ENCODE data around the gene POU6F2.
"Not testable (repeated sequence)": the region's sequence is repeated elsewhere in the genome, so short reads cannot be mapped to it uniquely, and the experiment has no call there.

The POU6F2 gene

DNA sequence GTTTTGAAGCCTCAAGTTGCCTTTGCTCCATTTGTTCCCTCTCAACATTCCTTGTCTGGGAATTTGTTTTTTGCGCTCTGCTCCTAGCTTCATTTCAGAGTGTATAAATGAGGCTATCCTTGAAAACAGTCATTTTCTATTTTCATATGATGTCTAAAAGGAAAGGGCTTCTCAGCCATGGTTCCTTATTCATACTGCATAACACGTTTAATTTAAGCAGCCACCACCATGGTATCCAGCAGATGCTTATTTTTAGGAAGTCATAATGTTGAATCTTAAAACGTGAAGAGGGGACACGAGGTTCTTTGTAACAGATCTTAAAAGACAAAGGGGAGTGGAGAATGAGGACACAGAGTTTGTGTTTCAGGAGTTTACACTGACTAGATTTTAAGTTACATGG, 14.5 kb downstream of the POU6F2 start:
- DNase-seq (ENCODE audit: low read depth) = no peak

DNA sequence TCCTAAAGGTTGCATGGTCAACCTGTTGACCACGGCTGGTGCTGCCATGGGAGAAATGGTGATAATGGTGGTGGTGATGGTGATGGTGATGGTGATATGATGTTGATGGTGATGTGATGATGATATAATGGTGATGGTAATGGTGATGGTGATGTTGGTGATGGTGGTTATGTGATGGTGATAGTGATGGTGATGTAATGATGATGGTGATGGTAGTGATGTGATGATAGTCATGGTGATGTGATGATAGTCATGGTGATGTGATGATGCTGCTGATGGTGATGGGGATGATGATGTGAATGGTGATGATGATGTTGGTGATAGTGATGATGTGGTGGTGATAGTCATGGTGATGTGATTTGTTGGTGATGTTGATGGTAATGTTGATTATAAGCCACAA, 23.9 kb downstream of the POU6F2 start:
- DNase-seq (ENCODE audit: low read depth) = no peak

DNA sequence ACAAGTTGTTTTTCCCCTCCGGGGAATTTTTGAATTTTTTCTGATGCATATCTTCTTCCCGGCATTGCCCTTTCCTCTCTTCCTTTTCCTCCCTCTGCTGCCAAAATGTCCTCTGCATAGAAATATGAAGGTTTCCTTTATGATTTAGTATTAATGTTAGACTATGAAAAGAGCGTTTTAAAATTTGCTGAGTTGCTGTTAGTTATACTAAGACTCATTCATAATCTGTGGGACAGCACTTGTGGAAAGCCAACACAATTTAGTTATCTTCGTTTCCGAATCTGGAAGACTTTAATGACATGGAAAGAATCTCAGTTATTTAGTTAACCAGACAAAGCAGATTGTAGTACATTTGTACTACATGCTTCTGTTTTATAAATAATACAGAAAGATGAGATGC, 25.0 kb downstream of the POU6F2 start:
- no peak for DNase-seq (ENCODE audit: low read depth)

DNA sequence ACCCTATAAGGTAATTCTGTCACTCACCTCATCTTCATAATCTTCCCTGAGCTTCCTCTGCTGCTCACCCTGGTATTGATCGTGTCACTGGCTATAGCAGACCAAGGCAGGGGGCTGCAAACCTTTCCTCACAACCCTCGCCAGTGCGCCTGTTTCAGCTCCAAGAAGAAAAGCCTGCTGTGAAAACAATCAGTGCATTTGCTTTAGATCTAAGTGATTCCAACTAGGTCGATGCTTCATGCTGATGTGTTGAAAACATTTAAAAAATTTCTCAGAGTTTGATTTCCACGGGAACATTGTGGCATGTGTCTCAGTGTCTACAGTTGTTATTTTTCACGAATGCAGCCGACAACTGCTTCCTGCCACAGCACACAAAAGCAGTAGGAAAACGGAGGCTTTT, 27.3 kb downstream of the POU6F2 start:
- no peak for DNase-seq (ENCODE audit: low read depth)

DNA sequence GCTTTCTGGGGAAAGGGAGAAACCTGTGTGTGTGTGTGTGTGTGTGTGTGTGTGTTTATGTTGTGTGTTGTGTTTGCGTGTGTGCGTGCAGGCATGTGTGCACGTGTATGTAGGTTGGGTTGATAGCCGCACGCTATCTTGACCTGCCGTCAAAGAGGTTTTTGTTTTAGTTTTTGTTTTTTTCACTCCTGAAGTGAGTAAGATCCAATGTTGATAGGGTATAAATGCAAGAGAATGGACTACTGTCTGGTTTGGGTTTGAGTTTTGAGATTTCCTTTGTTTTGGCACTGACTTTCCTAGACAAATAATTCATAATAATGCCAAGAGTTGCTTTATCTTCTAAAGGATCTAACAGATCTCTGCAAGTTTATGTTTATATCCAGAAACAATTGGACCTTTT, 27.8 kb downstream of the POU6F2 start:
- DNase-seq (ENCODE audit: low read depth) = no peak

DNA sequence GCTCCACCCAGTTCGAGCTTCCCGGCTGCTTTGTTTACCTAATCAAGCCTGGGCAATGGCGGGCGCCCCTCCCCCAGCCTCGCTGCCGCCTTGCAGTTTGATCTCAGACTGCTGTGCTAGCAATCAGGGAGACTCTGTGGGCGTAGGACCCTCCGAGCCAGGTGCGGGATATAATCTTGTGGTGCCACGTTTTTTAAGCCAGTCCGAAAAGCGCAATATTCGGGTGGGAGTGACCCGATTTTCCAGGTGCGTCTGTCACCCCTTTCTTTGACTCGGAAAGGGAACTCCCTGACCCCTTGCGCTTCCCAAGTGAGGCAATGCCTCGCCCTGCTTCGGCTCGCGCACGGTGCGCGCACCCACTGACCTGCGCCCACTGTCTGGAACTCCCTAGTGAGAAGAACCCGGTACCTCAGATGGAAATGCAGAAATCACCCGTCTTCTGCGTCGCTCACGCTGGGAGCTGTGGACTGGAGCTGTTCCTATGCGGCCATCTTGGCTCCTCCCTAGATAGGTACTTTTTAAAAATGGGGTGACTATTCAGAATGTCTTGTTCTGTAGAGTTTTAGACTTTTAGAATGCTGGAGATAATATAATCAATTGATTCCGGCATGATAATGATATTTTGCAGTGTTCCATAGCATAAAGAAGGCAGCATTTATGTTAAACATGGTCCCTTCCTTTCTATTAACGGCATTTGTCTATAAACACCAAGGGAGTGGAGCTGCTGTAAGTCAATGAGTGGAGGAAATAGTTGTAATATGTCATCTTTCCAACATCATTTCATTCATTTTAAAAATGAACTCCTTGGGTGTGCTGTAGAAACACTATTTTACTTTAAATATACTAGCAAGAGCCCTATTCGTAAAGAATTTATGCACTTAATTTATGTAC, 35.6 kb downstream of the POU6F2 start:
- DNase-seq (ENCODE audit: low read depth) = not testable (repeated sequence)

DNA sequence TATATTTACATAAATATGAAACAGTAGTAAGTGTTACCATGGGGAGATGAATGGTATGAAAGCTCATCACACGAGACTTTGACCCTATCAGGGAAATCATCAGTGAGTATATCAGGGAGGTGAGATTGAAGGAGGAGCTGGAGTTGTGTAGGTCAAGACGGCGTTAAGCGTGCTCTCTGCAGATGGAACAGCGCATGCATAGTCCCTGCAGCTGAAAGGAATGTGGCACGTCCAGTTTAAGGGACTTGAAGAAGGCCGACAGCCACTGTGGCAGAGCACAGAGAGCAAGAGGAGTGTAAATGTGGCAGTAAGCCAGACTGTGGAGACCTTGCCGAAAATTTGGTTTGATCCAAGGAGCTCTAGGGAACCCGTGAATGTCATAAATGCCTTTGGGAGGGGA, 38.9 kb downstream of the POU6F2 start:
- DNase-seq (ENCODE audit: low read depth) = no peak

DNA sequence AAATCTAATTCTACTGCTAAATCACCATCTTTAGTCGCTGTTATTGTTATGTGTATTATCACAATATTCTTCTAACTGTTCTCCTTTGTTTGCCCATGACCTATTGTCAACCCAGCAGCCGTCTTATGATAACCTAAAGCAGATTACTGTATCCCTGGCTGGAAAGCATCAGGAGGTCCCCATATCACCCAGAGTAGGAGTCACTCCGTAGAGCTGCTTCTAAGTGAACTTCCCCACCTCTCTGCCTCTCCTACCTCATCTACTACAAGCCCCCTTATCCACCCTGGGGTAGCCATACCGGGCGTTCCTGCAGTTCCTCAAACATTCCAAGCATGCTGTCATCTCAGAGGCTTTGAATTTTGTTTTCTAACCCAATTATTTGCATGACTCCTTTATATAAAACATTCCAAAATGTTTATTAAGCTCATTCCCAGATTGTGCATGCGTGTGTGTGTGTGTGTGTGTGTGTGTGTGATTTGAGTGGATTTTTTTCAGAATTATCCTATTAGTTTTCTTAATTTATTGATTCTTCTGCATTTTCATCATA, 39.7 kb downstream of the POU6F2 start:
- no peak for DNase-seq (ENCODE audit: low read depth)

DNA sequence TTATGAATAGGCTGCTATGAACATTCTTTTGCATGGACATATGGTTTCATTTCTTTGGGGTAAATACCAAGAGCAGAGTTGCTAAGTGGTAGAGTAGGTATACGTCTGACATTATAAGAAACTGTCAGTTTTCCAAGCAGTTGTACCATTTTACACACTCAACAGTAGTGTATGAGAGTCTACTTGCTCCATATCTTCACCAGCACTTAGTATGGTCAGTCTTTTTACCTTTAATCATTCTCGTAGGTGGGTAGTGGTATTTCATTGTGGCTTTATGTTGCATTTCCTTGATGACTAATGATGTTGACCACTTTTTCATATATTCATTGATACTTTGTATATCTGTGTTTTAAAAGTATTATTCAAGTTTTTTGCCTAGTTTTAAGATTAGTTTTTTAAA, 45.1 kb downstream of the POU6F2 start:
- DNase-seq (ENCODE audit: low read depth) = no peak

DNA sequence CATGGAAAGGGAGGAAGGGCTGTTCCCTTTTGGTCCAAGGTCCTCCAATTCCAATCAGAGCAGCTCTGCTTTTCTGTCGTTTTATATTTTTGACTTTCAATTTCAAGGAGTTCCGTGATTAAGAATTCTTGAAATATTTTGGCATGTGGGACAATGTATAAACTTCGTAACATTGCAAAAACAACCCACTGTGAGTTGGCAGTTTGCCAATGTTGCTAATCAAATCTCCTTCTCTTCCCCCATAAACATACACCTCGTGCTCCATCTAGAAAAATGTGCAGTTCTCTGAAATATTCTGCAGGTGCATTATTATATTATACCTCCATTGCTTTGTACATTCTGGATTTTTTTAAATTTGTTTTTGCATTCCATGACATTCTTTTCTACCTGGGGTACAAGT, 49.8 kb downstream of the POU6F2 start:
- no peak for DNase-seq (ENCODE audit: low read depth)

DNA sequence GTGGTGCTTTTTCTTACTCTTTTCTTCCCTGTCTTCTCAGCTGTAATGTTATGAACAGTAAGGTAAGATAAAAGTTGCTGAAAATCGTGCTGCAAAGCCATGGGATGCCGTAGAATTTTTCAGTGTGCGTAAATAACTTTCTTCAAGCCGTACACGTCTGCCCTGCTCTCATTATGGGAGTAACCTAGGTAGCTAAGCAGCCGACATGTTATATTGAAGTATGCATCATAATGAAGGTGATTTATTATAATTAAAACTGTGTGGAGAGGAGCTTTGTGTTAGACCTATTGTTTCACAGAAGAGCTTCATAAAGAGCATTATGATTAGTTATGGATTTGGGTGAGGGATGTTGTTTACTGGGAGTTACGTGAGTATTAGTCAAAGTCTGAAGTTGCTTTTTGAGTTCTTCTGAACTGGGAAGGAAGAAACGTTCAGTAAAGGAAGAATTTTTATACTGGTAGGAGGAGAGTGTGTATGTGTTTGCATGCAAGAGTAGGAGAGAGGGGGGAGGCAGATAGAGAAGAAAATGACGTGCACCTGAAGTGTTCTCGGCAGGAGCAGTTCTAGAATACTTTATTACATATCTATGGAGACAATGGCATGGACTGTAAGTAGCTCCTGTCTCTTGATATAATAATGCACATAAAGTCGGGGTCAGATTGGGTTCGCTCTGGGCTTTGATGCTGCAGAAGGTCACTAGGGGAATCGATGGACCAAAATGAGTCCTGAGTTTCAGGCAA, 56.3 kb downstream of the POU6F2 start:
- no peak for DNase-seq (ENCODE audit: low read depth)

DNA sequence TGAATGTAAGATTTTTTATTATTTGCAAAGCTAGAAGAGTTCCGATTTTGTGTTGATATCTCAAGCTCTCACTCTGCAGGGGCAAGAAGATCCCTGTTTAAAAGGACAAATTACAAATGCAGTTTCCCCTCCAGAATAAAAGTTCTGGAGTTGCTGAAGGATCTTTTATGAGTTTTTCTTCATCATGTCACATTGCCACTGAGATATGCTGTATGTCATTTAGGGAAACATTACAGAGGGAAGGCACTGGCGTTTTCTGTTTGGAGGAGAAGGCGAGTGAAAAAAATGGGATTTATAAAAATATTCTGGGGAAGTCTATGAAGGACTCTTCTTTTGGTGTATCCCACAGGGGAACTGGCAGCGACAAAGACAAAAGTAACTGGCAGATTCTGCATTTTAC, 57.4 kb downstream of the POU6F2 start:
- DNase-seq (ENCODE audit: low read depth) = no peak

DNA sequence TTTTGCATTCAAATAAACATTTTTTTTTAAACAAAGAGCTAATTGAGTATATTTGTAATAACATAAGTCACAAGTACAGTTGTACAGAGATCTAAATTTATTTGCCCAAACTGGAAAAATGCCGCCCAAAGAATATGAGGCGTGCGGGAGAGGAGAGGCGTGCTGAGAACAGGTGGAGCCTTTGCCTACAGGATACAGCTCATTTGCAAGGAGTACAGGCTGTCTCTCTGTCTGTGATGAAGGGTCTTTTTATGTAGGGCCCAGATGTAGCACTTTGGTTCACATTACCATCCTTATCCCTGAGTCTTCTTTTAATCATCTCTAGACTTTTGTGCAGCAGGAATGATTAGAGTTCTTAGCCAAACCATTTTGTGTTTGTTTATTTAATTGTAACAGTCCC, 58.2 kb downstream of the POU6F2 start:
- no peak for DNase-seq (ENCODE audit: low read depth)

DNA sequence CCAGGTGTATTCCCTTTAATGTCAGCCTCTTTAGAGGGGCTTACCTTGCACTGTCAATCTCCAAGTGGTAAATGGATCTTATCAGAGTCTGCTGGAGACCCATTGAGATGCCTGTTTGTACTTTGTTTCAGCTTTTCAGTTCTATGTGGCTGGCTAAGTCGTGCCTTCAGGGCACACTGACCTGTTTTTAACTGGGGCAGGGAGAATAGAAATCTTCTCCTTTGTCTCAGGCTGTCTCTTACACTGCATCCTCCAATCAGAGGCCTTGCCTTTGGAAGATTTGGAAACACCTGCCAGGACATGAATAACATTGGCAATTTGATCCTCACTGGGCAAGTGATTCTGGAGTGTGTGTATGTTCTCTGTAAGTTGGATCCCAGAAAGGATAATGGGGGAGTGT, 65.0 kb downstream of the POU6F2 start:
- DNase-seq (ENCODE audit: low read depth) = no peak

DNA sequence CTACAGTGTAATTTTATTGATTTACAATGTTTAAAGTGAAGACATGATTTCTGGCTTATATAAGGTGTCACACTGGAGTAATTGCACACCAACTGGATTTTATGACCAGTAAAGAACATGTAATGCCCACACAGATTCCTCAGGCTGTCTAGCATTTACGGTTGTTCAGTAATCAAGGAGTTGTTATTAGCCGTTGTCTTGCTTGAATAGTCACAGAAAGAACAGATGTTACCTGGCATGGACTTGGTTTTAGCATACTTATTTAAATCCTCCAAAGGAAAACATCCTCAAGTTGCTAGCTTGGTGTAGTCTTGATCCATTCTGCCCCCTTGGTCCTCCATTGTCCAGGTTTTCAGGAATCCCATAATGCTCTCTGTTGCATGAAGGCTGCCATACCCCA, 65.8 kb downstream of the POU6F2 start:
- DNase-seq (ENCODE audit: low read depth) = no peak

DNA sequence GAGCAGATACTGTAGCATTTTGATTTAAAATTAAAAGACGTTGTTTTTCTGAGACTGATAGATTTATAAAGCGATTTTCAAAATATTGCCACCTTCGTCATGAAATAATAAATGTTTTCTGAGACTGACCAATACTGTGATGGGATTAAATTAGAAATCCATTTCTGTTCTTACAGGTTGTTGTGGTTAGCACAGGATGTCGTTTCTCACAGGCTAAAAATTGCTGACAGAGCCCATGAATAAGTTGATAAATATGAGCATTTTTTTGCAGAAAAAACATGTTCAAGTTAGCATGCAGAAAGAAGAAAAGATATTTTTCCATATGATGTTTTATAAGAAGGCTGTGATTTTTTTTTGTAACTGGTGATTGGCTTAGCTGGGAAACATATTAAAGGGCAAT, 66.8 kb downstream of the POU6F2 start:
- DNase-seq (ENCODE audit: low read depth) = no peak

DNA sequence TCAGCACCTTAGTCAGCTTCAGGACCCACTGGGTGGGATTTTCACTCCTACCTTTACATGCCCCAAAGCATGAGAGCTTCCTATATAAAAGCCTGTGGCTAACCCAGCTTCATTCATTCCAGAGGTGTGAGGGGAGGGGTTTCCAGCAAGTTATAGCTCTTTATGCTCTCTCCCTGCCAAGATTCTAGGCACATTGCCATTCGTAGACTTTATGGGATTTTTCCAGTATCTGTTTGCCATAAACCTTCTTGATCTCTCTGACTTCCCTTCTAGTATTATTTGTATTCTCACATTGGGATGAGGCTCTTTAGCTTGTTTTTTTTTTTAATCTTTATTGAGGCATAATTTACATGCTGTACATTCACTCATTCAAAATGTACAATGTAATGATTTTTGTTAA, 67.5 kb downstream of the POU6F2 start:
- DNase-seq (ENCODE audit: low read depth) = no peak

DNA sequence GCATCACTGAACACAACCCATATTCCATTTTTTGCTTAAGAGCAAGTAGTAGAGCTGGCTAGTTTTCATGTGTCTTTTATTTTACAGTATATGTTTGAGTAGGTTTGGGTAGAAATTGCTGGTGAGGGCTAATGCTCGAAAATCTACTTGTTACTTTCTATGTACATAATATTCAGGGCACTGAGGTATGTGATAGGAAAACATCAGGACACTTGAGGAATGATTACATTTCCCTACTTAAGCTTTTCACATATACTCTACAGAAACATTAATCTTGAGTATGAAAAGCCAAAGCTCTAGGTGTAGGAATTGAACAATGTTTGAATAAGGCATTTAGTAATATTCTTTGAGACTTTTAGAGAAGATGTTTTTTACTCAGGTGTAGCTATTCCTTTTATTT, 73.6 kb downstream of the POU6F2 start:
- DNase-seq (ENCODE audit: low read depth) = no peak

DNA sequence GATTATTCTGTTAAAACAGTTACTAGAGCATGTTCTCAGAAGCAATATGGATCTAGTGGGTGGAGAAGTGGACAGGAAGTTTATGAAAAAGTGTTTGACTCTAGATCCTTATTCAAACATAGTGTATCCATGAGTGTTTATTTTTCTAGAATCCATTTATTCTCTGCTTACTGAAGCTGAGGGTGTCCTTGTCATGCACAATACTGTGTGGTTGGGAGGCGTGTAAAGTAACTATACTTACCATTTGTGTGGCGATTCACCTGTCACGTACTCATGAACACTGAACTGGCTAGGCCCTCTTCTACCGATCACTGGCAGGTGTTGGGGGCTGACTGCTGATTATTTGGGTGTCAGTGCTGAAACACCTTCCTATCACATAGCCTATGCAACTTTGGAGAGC, 74.0 kb downstream of the POU6F2 start:
- DNase-seq (ENCODE audit: low read depth) = no peak

DNA sequence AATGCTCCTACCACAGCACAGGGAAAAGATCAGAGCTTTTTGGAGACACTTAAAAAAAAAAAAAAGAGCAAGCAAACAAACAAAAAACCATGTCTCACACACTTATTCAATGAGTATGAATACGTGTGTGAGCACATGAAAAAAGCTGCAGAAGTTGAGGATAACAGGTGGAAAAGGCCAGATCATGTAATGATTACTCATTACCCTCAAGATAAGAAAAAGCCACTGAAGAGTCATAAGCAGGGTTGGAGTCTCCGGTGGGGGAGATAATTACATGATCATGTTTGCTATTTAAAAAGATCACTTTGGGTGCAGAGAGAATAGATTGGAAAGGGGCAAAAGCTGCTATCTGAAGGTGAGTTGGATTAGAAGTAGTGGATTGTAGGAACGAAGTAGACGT, 77.0 kb downstream of the POU6F2 start:
- no peak for DNase-seq (ENCODE audit: low read depth)

DNA sequence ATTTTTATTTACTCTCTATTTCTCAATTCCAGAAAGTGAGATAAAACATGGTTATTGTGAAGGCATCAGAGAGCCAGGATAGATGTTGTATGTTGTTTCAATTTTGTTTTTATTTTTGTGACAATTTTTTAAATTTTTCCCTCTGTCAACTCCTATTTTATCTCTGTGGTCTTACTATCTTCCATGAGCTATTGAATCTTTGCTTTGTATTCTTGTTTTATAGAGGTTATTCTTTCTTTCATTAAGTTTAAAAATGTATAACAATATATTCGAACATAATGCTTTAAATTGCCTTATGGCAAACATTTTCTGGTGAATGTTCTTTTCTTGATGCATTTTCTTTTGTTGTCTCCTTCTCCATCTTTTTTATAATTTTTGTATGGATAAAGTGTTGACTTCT, 78.4 kb downstream of the POU6F2 start:
- DNase-seq (ENCODE audit: low read depth) = no peak

DNA sequence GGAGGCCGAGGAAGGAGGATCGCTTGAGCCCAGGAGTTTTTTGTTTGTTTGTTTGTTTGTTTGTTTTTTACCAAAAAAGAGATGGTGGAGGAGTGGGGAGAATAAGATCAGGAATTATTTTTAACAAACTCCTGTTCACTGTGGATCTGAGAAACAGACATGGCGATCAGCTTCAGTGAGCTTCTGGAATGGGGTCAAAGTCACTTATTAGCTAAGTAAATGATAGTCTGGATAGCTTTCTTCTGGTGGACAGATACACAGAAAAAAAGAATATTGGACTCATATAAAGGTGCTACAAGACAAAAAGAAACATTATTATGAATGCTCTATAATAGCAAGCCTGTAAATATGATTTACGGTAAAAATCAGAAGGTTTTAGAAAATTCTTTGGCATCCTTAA, 85.1 kb downstream of the POU6F2 start:
- no peak for DNase-seq (ENCODE audit: low read depth)

DNA sequence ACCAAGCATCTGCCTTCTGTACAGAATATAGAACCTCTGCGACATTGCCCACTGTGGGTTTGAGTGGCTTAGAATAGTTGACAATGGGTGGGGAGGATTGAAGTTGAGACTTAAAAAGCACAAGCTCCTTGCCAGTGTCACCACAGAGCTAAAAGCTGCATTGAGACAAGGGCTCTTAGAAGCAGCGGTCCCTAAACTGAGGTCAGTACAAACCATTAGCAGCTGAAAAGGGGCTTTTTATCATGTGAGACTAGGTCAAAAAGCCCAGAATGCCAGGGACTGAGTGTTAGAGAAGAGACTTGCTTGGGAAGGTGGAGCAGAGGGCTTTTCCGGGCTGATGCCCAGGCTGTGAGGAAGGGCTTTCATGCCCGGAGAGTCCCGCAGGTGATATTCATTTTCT, 91.3 kb downstream of the POU6F2 start:
- no peak for DNase-seq (ENCODE audit: low read depth)

All from CMK (cell line).